ENCODE results near the gene COL15A1. TPM values are rescaled to one million over a fixed set of nuclear protein-coding genes. Genes with fewer than 3 reads are reported as not detected.

COL15A1 gene
- total RNA-seq, 2 donors from 2014 or later = 6.0 to 16.0 TPM

- Histone ChIP-seq H3K4me1 (no peaks in the 10 kb centered on the region), H3K9ac (ENCODE audit: low read depth in 2 of 2, low read length in 2 of 2) (no peak overlapping the region), H3K27ac (no peak overlapping the region), H3K27me3 (no peaks in the 10 kb centered on the region), H3K4me3 (no peak overlapping the region), H3K36me3 (no peaks in the 10 kb centered on the region), H3K9me3 (no peaks in the 10 kb centered on the region)
- no peak for DNase-seq
- TF ChIP-seq, protein P1, sequence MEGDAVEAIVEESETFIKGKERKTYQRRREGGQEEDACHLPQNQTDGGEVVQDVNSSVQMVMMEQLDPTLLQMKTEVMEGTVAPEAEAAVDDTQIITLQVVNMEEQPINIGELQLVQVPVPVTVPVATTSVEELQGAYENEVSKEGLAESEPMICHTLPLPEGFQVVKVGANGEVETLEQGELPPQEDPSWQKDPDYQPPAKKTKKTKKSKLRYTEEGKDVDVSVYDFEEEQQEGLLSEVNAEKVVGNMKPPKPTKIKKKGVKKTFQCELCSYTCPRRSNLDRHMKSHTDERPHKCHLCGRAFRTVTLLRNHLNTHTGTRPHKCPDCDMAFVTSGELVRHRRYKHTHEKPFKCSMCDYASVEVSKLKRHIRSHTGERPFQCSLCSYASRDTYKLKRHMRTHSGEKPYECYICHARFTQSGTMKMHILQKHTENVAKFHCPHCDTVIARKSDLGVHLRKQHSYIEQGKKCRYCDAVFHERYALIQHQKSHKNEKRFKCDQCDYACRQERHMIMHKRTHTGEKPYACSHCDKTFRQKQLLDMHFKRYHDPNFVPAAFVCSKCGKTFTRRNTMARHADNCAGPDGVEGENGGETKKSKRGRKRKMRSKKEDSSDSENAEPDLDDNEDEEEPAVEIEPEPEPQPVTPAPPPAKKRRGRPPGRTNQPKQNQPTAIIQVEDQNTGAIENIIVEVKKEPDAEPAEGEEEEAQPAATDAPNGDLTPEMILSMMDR (IDR thresholded peaks at IDR 0.05) = no peak
- intact Hi-C loops (cut with DNase I) = no loop called here
These were observed 81.3 kb downstream of the COL15A1 start for GRCh38 chr9:99024959-99025358.

GRCh38 chr9:99025616-99026270 lies 82.0 kb downstream of the COL15A1 start:
- no peaks in the 10 kb centered on the region for H3K4me1 ChIP-seq
- no peaks in the 10 kb centered on the region for H3K36me3 ChIP-seq
- H3K27me3 ChIP-seq = no peaks in the 10 kb centered on the region
- DNase-seq = no peak
- no peak overlapping the region for H3K4me3 ChIP-seq
- intact Hi-C loops (cut with DNase I) = no loop called here
- no peaks in the 10 kb centered on the region for H3K9me3 ChIP-seq
- H3K27ac ChIP-seq = no peak overlapping the region
- TF ChIP-seq, protein P1 (IDR thresholded peaks at IDR 0.05) = no peak
- H3K9ac ChIP-seq (ENCODE audit: low read depth in 2 of 2, low read length in 2 of 2) = no peak overlapping the region

GRCh38 chr9:99026271-99026955 lies 82.7 kb downstream of the COL15A1 start:
- Histone ChIP-seq H3K4me1 (no peaks in the 10 kb centered on the region), H3K4me3 (no peak overlapping the region), H3K27me3 (no peaks in the 10 kb centered on the region), H3K9ac (ENCODE audit: low read depth in 2 of 2, low read length in 2 of 2) (no peak overlapping the region), H3K27ac (no peak overlapping the region), H3K9me3 (no peaks in the 10 kb centered on the region), H3K36me3 (no peaks in the 10 kb centered on the region)
- intact Hi-C loops (cut with DNase I) = no loop called here
- DNase-seq = no peak
- TF ChIP-seq, protein P1 (IDR thresholded peaks at IDR 0.05) = no peak

- H3K27ac ChIP-seq = no peak overlapping the region
- intact Hi-C loops (cut with DNase I) = no loop called here
These were observed 83.2 kb downstream of the COL15A1 start for GRCh38 chr9:99026956-99027298.

GRCh38 chr9:99027443-99027842 lies 83.7 kb downstream of the COL15A1 start:
- Histone ChIP-seq H3K27me3 (no peaks in the 10 kb centered on the region), H3K4me3 (no peak overlapping the region), H3K36me3 (no peaks in the 10 kb centered on the region), H3K4me1 (no peaks in the 10 kb centered on the region), H3K27ac (no peak overlapping the region), H3K9ac (ENCODE audit: low read depth in 2 of 2, low read length in 2 of 2) (no peak overlapping the region), H3K9me3 (no peaks in the 10 kb centered on the region)
- intact Hi-C loops (cut with DNase I) = no loop called here
- TF ChIP-seq, protein P1 (IDR thresholded peaks at IDR 0.05) = no peak
- DNase-seq = no peak

More at GRCh38 chr9:99026956-99027298, 83.2 kb downstream of the COL15A1 start:
- no peak for DNase-seq
- no peak overlapping the region for H3K9ac ChIP-seq (ENCODE audit: low read depth in 2 of 2, low read length in 2 of 2)
- H3K4me1 ChIP-seq = no peaks in the 10 kb centered on the region
- no peaks in the 10 kb centered on the region for H3K36me3 ChIP-seq
- no peaks in the 10 kb centered on the region for H3K27me3 ChIP-seq
- no peak overlapping the region for H3K4me3 ChIP-seq
- TF ChIP-seq, protein P1 (IDR thresholded peaks at IDR 0.05) = no peak
- no peaks in the 10 kb centered on the region for H3K9me3 ChIP-seq

Data from colonic mucosa (tissue), 4 donors.